HG02938 (cell line): Measurements from ENCODE around the gene GFOD1.
"Not testable (repeated sequence)": the region's sequence is repeated elsewhere in the genome, so short reads cannot be mapped to it uniquely, and the experiment has no call there.

Experiments
- ATAC-seq: cut with Tn5 transposase; IDR thresholded peaks from one replicate; pipeline ENCODE4 v1.9.1; 2021; ENCODE audit warnings: mild to moderate bottlenecking, moderate library complexity; ENCODE audit not compliant: unreplicated experiment

The GFOD1 gene

GRCh38 chr6:13331516-13332348, 155.7 kb downstream of the GFOD1 start:
- no peak for ATAC-seq

GRCh38 chr6:13328875-13329183, 158.6 kb downstream of the GFOD1 start:
- ATAC-seq: no peak

- peak; percentile 82 for ATAC-seq
Observed at GRCh38 chr6:13328076-13328874, 159.1 kb downstream of the GFOD1 start, which contains the start of gene TBC1D7. TSS of gene TBC1D7 (minus strand) at chr6:13328537. CDS start at chr6:13326898, 1,639 bp downstream.

- ATAC-seq: peak; percentile 11
Observed at GRCh38 chr6:13327691-13328075, 159.7 kb downstream of the GFOD1 start.

- not testable (repeated sequence) for ATAC-seq
Observed at GRCh38 chr6:13326031-13326586, 161.3 kb downstream of the GFOD1 start.

- ATAC-seq: no peak
Observed at GRCh38 chr6:13319891-13320564, 167.4 kb downstream of the GFOD1 start.

GRCh38 chr6:13318821-13319220, 168.6 kb downstream of the GFOD1 start:
- ATAC-seq: no peak

GRCh38 chr6:13315896-13316295, 171.5 kb downstream of the GFOD1 start:
- ATAC-seq: no peak

GRCh38 chr6:13314806-13315205, 172.6 kb downstream of the GFOD1 start:
- no peak for ATAC-seq

- no peak for ATAC-seq
Observed at GRCh38 chr6:13311155-13311554, 176.2 kb downstream of the GFOD1 start.

GRCh38 chr6:13308332-13308731, 179.1 kb downstream of the GFOD1 start:
- no peak for ATAC-seq
